Stomach (tissue), 4 donors: ENCODE measurements around the gene NTM.

Source experiments
- POLR2A ChIP-seq, 4 donors: fragments of 450-650 bp; IDR thresholded peaks; one replicate each; pipeline ENCODE4 v1.6.1; 2016; ENCODE audit warnings: antibody characterized with exemption in 4 of 4, control low read depth in 2 of 4, mild to moderate bottlenecking in 1 of 4, moderate library complexity in 1 of 4
- POLR2AphosphoS5 ChIP-seq, 3 donors: sonication (generic); formaldehyde crosslinking; IDR thresholded peaks; one replicate each; pipeline ENCODE4 v1.6.1; 2016; ENCODE audit warnings: antibody characterized with exemption in 3 of 3
- TF ChIP-seq, protein P1 (sequence below), 7 experiments: fragments of 450-650 bp in 4 of 7; fragments of 200-600 bp in 3 of 7; sonication (generic) in 3 of 7; IDR thresholded peaks; one replicate each; pipeline ENCODE4 v1.5.1; 2016 to 2019; ENCODE audit warnings: antibody characterized with exemption in 7 of 7, control low read depth in 2 of 7, mild to moderate bottlenecking in 1 of 7

DNA sequence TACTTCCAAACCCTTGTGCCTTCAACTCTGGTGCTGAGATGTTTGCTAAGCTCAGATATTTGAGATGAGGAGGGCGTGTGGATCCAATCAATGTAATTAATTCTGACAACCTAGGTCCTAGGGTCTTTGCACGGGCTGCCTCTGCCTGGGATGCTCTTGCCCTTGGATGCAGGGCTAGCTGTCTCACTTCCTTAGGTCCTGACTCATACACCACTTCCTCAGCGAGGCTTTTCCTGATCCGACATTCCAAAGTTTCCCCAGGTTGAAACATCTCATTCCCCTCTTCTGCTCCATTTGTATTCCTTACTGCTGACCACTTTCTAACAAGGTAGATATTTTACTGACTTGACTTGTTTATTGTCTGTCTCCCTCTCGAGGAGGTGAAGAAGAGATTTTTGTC is 43.0 kb upstream of the NTM start:
- TF ChIP-seq, protein P1, sequence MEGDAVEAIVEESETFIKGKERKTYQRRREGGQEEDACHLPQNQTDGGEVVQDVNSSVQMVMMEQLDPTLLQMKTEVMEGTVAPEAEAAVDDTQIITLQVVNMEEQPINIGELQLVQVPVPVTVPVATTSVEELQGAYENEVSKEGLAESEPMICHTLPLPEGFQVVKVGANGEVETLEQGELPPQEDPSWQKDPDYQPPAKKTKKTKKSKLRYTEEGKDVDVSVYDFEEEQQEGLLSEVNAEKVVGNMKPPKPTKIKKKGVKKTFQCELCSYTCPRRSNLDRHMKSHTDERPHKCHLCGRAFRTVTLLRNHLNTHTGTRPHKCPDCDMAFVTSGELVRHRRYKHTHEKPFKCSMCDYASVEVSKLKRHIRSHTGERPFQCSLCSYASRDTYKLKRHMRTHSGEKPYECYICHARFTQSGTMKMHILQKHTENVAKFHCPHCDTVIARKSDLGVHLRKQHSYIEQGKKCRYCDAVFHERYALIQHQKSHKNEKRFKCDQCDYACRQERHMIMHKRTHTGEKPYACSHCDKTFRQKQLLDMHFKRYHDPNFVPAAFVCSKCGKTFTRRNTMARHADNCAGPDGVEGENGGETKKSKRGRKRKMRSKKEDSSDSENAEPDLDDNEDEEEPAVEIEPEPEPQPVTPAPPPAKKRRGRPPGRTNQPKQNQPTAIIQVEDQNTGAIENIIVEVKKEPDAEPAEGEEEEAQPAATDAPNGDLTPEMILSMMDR (IDR thresholded peaks at IDR 0.05): no peak
- no peak for TF ChIP-seq POLR2AphosphoS5 (IDR thresholded peaks at IDR 0.05)
- TF ChIP-seq POLR2A (IDR thresholded peaks at IDR 0.05): no peak
